HG03457 (cell line): ENCODE measurements around the gene KY.

Source experiments
- ATAC-seq: cut with Tn5 transposase; IDR thresholded peaks from one replicate; pipeline ENCODE4 v1.9.1; 2021; ENCODE audit warnings: moderate number of reproducible peaks; ENCODE audit not compliant: unreplicated experiment

KY gene

DNA sequence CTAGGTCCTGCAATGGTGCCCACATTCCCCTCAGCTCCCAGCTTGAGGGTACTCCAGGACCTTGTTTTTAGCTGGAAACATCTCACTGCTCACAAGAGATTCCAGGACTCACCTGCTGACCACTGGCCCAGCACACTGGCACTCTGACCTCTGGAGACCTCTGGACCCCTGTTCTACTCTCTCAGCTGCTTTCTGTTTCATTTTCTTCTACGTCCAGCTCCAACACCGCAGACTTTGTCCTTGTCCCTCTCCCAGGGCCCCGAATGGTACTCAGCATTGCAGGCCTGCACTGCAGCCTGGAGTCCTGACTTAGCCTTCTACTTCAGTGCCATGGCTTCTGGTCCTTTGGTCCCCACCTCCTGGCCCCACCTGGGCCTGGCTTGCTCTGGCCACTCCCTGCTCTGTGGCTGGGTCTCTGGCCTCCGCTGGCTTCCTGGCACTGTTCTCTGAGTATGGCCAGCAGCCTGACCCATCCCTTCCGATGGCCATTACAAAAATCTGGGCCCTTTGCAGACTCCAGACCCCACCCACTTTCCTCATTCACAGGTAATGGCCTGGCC, 27.9 kb downstream of the KY start:
- ATAC-seq = no peak

DNA sequence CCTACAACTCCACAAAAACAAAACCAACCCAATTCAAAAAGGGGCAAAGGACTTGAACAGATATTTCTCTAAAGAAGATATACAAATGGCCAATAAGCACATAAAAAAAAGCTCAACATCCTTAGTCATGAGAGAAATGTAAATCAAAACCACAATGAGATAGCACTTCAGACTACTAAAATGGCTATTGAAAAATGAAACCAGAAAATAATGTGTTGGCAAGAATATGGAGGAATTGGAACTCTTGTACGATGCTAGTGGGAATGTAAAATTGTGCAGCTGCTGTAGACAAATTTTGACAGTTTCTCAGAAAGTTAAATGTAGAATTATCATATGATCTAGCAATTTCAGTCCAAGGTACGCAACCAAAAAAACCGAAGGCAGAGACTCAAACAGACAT, 29.0 kb downstream of the KY start:
- ATAC-seq = no peak

- ATAC-seq = no peak
Observed at GRCh38 chr3:134620476-134621115, 30.2 kb downstream of the KY start.

DNA sequence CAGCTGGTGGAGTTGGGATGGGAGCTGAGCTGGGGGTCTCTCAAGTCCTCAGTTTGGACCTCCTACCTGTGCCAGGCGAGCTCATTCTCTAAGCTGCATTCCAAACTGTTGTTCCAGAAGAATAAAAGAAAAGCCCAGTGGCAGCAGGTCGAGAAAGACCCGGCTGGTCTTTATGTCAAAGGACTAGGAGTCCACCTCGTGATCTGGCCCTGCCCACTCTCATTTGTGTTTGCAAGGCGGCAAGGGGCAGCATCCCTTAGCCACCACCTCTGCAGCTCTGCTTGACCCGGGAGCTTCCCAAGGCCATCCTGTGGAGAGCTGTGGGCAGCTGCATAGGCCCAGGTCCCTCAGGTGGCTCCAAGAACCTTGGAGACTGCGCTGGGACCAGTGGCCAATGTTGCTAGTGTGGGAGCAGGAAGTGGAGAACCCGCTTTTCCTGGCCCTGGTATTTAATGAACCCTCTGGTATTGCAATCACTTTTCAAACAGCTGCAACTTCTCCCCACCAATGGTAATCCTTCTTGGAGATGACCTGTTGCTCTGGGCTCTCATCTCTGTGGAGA, 30.9 kb downstream of the KY start:
- no peak for ATAC-seq

GRCh38 chr3:134619301-134619615, 31.6 kb downstream of the KY start:
- no peak for ATAC-seq

GRCh38 chr3:134618478-134619300, 32.1 kb downstream of the KY start:
- no peak for ATAC-seq

- no peak for ATAC-seq
Observed at GRCh38 chr3:134617608-134618477, 33.0 kb downstream of the KY start.

GRCh38 chr3:134615743-134616142, 35.1 kb downstream of the KY start:
- no peak for ATAC-seq

- ATAC-seq = no peak
Observed at GRCh38 chr3:134614955-134615354, 35.9 kb downstream of the KY start.

DNA sequence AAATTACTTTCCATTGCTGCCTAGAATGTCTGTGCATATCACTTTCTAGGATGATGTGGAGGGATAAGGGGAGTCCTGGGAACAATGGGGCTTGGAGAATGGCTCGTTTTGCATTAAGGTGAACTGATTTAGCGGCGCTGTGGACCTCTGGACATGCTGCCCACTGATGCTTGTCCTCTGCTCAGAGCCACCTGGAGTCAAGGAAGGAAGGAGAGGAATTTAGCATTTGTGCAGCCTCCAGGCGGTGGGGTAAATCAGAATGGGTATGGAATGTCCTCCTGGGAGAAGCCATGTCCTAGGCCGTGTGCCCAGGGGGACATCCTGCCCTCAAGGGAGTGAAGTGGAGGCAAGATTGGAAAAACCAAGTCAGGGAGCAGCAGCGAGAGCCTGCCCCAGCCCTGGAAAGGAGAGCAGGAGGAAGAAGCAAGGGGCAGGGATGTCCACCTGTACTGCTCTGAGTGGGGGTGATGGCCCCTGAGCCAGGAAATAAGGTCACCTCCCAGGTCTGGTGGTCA, 37.8 kb downstream of the KY start:
- no peak for ATAC-seq

DNA sequence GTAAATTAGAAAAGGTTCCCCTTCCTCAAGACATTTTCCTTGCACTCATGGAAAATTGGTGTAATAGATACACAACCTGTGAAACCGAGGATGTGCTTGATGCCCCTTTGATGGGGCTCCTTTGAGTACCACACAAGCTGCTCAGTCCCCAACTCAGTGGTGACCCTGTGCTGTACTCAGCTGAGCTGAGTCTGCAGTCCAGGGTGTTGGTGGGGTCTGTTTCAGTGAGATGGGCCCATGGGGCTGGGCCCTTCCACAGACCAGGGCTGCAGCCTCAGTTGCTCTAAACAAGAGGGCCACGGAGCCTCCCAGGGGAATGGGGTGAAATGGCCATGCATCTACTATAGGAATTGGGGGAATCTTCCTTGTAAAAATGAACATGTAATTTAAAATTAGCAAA, 39.3 kb downstream of the KY start:
- no peak for ATAC-seq

DNA sequence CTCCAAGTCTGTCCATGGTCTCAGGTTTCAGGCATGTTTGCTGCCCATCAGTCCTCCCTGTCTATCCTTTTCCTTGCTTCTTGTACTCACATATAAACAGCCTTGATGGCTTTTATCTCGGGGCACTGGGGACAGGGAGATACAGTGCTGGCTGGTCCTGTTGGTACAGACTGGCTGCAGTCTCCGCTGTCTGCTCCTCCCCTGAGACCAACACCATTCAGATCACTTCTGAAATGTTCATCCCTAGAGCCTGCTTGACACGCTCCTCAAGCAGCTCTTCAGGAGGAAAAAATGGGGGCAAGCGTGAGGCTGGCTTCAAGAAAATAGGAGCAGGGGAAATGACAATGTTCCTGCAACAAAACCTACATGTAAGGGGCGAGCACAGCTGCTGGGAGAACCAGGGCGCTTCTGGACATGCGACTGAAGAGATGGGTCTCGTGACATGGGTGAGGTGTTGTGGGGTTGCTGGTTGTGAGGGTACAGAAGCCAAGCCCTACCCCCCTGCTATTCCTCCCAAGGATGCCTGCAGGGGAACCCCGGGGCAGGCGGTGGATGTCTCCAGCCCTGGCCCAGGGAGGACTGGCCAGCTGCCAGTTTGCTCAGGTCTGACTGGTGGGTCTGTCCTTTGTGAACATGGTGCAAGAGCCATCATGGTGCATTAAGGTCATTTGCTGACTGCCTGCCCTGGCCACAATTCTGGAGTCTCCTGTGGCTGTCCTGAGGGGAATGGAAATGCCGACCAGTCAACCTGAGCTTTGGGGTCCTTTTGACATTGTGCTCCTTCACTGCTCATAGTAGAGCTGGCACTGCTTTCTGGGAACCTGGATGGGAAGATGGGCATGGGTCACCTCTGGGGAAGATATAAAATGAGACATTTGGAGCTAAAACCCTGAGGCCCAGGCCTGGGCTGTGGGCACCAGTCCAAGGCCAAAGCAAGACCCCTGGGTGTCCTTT, 40.1 kb downstream of the KY start:
- no peak for ATAC-seq

DNA sequence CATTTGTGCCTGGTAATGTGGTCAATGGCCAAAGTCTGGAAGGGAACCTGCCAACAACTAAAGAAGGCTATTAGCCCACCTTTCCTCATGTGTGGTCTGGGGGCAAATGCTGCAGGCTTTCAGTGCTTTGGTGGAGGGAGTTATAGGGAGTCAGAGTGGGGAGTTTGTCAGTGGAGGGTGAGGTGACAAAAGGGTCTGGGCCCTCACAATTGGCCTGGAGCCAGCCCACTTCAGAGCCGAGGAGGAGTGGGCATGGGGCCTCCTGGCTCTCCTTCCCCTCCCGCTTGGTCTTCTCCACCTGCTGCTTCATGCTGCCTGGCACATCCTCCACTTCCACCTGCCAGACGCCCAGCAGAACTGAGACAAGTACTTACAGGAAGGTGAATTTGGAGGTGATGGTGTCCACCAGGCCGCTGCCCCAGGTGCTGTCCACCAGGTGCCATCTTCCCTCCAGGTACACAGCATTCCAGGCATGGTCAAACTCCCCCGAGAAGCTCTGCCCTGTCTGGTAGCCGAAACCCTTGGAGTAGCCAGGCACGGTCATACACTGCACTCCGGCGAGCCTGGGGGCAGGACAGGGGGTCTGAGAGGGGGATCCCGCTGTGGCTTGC, 40.9 kb downstream of the KY start:
- no peak for ATAC-seq

DNA sequence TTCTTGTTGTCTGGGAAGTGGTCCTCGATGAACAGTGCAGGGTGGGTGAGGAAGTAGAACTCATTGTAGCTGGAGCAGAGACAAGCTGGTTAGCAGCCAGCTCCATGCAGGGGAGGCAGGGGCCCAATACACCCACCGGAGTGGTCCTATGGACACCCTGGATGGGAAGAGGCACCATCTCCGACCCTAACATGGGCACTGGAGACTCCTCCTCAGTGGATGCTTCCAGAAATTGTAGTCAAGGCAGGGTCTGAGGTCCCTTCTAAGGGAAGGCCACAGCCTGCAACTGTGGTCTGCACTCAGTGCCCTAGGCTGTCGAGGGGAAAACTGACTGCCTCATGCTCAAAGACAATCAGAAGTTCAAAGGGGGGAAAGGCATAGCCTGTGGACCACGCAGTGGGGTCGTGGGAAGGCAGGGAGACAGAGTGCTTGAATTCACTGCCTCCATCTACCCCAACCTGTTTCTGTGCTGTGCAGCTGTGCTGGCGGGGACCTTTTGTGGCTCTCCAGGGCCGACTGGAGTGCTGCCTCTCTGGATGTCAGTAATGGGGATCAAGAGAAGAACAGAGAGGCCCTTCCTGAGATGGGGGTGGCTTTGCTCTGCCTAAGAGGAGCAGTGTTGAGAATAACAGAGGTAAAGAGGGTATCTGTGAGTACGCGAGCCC, 41.9 kb downstream of the KY start:
- ATAC-seq = no peak

GRCh38 chr3:134608023-134608770, 42.6 kb downstream of the KY start:
- no peak for ATAC-seq

GRCh38 chr3:134607054-134608022, 43.5 kb downstream of the KY start:
- ATAC-seq = no peak
